ENCODE measurements around the gene C14orf132. TPM values are rescaled to one million over a fixed set of nuclear protein-coding genes. Genes with fewer than 3 reads are reported as not detected.

The C14orf132 gene
- total and polyA plus RNA-seq, 2 experiments from 2014 or later, result 17.0 to 19.3 TPM

DNA sequence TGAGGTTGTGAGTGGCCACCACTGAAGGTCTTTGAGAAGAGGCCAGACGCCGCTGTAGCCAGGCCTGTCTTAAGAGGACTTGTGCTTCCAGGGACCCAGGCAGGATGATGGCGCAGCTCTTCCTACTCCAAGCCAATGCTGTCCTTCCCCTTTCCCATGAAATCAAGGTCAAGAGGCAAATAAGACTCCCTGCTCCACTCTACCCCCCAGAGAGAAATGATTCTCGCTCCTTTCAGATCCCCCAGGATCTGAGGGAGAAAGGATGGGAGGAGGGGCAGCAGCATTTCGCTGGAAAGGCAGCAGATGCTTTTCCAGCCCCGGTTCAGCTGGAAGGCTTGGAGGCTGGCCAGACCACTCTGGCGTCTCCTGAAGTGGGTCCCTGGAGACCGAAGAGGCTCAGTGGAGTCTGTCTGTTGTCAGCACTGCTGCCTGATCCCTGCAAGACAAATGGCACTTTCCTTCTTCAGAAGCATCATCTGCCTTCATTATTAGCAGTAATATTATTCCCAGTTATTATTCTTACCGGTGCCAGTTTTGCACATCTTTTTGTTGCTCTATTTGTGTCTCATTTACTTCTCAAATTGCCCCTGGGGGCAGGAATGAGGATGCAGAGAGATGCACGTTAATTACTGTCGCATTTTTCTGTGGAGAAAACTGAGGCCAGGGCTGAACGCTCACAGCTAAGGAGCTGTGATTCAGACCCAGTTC, 51.4 kb downstream of the C14orf132 start:
- no peaks in the 10 kb centered on the region for H4K20me1 ChIP-seq (ENCODE audit: insufficient read depth, poor library complexity, severe bottlenecking)
- no peaks in the 10 kb centered on the region for H3K27me3 ChIP-seq
- no peaks in the 10 kb centered on the region for H3K36me3 ChIP-seq (replicated peaks; ENCODE audit: insufficient read depth, low read depth)
- H3K27ac ChIP-seq, result no peak overlapping the region
- H3K4me1 ChIP-seq (ENCODE audit: insufficient read depth), result peaks cover 15% of the 10 kb centered on the region
- TF ChIP-seq, protein P1, sequence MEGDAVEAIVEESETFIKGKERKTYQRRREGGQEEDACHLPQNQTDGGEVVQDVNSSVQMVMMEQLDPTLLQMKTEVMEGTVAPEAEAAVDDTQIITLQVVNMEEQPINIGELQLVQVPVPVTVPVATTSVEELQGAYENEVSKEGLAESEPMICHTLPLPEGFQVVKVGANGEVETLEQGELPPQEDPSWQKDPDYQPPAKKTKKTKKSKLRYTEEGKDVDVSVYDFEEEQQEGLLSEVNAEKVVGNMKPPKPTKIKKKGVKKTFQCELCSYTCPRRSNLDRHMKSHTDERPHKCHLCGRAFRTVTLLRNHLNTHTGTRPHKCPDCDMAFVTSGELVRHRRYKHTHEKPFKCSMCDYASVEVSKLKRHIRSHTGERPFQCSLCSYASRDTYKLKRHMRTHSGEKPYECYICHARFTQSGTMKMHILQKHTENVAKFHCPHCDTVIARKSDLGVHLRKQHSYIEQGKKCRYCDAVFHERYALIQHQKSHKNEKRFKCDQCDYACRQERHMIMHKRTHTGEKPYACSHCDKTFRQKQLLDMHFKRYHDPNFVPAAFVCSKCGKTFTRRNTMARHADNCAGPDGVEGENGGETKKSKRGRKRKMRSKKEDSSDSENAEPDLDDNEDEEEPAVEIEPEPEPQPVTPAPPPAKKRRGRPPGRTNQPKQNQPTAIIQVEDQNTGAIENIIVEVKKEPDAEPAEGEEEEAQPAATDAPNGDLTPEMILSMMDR (IDR thresholded peaks at IDR 0.05; ENCODE audit: poor library complexity), result no peak
- TF ChIP-seq EZH2 (IDR thresholded peaks at IDR 0.05; ENCODE audit: borderline replicate concordance), result no peak
- TF ChIP-seq EZH2phosphoT487 (IDR thresholded peaks at IDR 0.05; ENCODE audit: low read depth, severe bottlenecking, unreplicated experiment), result no peak
- WGBS (ENCODE audit: low lambda C conversion rate, missing lambda C conversion rate), result 51% methylated on average over 12 of the region's 12 CpGs
- no peaks in the 10 kb centered on the region for H3K9me3 ChIP-seq (ENCODE audit: low read depth)
- H3K4me2 ChIP-seq, result peak overlapping the region; percentile 48
- H3K4me3 ChIP-seq, result no peak overlapping the region
- no peaks in the 10 kb centered on the region for H3K9me2 ChIP-seq (replicated peaks; ENCODE audit: insufficient read depth)
- no peaks in the 10 kb centered on the region for H3K79me2 ChIP-seq
- no peak overlapping the region for H2AFZ ChIP-seq
- DNase-seq (ENCODE audit: low spot score), result peak; percentile 70

DNA sequence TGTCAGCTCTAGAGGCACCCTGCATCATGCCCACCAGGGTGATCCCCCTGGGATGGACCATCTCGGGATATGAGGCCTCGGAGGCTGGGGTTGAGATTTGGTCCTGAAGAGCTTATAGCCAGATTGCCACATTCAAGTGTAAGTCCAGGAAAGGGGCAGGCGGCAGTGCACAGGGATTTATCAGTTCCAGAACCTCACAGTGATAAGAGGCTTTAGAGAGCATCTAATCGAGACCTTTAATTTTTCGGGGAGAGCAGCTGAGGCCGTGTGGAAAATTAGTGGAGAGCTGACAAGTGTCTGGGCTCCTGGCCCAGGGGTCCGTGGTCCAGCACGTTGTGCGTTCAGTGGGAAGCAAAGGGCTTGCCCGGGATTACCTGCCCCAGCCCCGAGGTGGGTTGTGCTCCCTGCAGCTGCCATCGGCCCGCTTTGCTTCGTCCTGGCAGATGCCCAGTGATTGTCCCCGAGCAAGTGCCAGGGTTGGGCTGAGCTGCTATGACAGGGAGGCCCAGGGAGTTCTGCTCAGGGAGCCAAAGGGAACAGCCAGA, 52.1 kb downstream of the C14orf132 start:
- H3K36me3 ChIP-seq (replicated peaks; ENCODE audit: insufficient read depth, low read depth), result no peaks in the 10 kb centered on the region
- TF ChIP-seq, protein P1 (IDR thresholded peaks at IDR 0.05; ENCODE audit: poor library complexity), result no peak
- TF ChIP-seq EZH2phosphoT487 (IDR thresholded peaks at IDR 0.05; ENCODE audit: low read depth, severe bottlenecking, unreplicated experiment), result no peak
- TF ChIP-seq EZH2 (IDR thresholded peaks at IDR 0.05; ENCODE audit: borderline replicate concordance), result no peak
- peak overlapping the region; percentile 48 for H3K4me2 ChIP-seq
- H4K20me1 ChIP-seq (ENCODE audit: insufficient read depth, poor library complexity, severe bottlenecking), result no peaks in the 10 kb centered on the region
- WGBS (ENCODE audit: low lambda C conversion rate, missing lambda C conversion rate), result 79% methylated on average over 15 of the region's 15 CpGs
- no peaks in the 10 kb centered on the region for H3K9me3 ChIP-seq (ENCODE audit: low read depth)
- no peak overlapping the region for H3K27ac ChIP-seq
- DNase-seq (ENCODE audit: low spot score), result no peak
- H3K4me1 ChIP-seq (ENCODE audit: insufficient read depth), result peaks cover 19% of the 10 kb centered on the region
- H3K79me2 ChIP-seq, result no peaks in the 10 kb centered on the region
- no peaks in the 10 kb centered on the region for H3K27me3 ChIP-seq
- H2AFZ ChIP-seq, result no peak overlapping the region
- H3K4me3 ChIP-seq, result no peak overlapping the region
- H3K9me2 ChIP-seq (replicated peaks; ENCODE audit: insufficient read depth), result no peaks in the 10 kb centered on the region

DNA sequence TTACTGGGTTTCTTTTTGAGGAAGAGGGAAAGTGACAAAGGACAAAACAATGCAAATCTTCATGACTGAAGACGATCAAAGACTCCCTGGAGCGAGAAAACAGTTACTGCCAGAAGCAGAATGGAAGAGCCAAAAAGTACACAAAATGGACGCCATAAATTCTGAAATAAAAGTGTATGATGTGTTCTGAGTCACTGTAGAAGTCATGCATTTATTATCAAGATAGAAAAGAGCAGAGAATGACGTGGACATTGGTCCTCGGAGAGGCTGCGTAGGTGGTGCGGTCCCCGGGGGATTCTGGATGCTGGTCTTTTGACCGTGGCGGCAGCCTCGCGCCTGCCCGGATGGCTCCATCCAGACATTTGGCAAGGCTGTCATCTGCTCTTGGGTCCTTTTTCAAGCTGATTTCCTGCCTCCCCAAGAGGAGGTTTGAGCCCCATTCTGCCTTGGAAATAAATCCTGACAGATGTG, 52.8 kb downstream of the C14orf132 start:
- WGBS (ENCODE audit: low lambda C conversion rate, missing lambda C conversion rate), result 91% methylated on average over 13 of the region's 13 CpGs
- no peak overlapping the region for H2AFZ ChIP-seq
- no peak for TF ChIP-seq EZH2phosphoT487 (IDR thresholded peaks at IDR 0.05; ENCODE audit: low read depth, severe bottlenecking, unreplicated experiment)
- TF ChIP-seq, protein P1 (IDR thresholded peaks at IDR 0.05; ENCODE audit: poor library complexity), result no peak
- no peak for TF ChIP-seq EZH2 (IDR thresholded peaks at IDR 0.05; ENCODE audit: borderline replicate concordance)
- H3K36me3 ChIP-seq (replicated peaks; ENCODE audit: insufficient read depth, low read depth), result no peaks in the 10 kb centered on the region
- no peaks in the 10 kb centered on the region for H4K20me1 ChIP-seq (ENCODE audit: insufficient read depth, poor library complexity, severe bottlenecking)
- no peaks in the 10 kb centered on the region for H3K27me3 ChIP-seq
- H3K4me3 ChIP-seq, result no peak overlapping the region
- no peak for DNase-seq (ENCODE audit: low spot score)
- no peak overlapping the region for H3K4me2 ChIP-seq
- no peaks in the 10 kb centered on the region for H3K79me2 ChIP-seq
- no peaks in the 10 kb centered on the region for H3K9me3 ChIP-seq (ENCODE audit: low read depth)
- H3K4me1 ChIP-seq (ENCODE audit: insufficient read depth), result peaks cover 22% of the 10 kb centered on the region
- H3K9me2 ChIP-seq (replicated peaks; ENCODE audit: insufficient read depth), result no peaks in the 10 kb centered on the region
- H3K27ac ChIP-seq, result no peak overlapping the region
